K562 (cell line): Measurements from ENCODE around the gene UBR3. TPM values are rescaled to one million over a fixed set of nuclear protein-coding genes. Genes with fewer than 3 reads are reported as not detected.

Source experiments
- polyA plus RNA-seq, 8 experiments: library from polyadenylated mRNA; depleted of rRNA in 4 of 8; stranded (reverse) in 5 of 8; unstranded in 3 of 8; fragments of >200 nt; fragmentation: Nextera tagmentation in 2 of 8; fragmentation: Illumina TruSeq in 1 of 8; extraction: Ambion mirVana in 2 of 8; extraction: Trizol in 1 of 8; gene quantifications; 2 replicates each; pipeline versions ENCODE4 v1.2.1 to v1.2.3, GENCODE V29; 2011 to 2014; ENCODE audit warnings: inconsistent platforms in 1 of 8, missing spikeins in 1 of 8
- total RNA-seq, 7 experiments: library from RNA; depleted of rRNA in 6 of 7; stranded (reverse); fragments of >200 nt in 6 of 7; fragmentation: Illumina TruSeq in 2 of 7; extraction: Trizol in 2 of 7; gene quantifications; 2 replicates each; pipeline versions ENCODE4 v1.2.1 to v1.2.3, GENCODE V29; 2011 to 2021; ENCODE audit warnings: low replicate concordance in 1 of 7
- TF ChIP-seq, protein P1 (sequence below), 2 experiments: fragments of 450-650 bp in 1 of 2; sonication (generic) in 1 of 2; formaldehyde crosslinking in 1 of 2; IDR thresholded peaks; 2 replicates each; pipeline versions ENCODE4 v1.7.1 to v1.9.0; 2016 to 2022; ENCODE audit warnings: inconsistent platforms in 1 of 2, mild to moderate bottlenecking in 1 of 2, missing genetic modification reagents in 1 of 2

UBR3 gene
- total and polyA plus RNA-seq, 9 of the 15 experiments (the other 6 are each of a cell fraction or from before 2014, with no cell fraction given), result 14.4 to 63.5 (median 40.4) TPM

DNA sequence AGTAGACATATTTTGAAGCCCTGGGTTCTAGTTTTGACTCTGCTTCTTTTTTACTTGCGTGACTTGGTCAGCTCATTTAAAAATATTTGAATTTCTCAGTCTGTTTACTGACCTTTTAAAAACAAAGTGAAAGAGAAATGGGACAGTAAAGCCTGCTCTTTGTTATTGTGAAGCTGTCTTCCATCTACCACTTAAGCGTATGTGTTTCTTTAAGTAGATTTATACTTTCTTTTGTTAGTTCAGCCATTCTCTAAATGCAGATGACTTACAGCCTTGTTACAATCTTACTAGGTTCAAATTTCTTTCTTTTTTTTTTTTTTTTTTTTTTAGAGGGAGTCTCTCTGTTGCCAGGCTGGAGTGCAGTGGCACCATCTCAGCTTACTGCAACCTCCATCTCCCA is 79.5 kb downstream of the UBR3 start (continued):
- TF ChIP-seq, protein P1, sequence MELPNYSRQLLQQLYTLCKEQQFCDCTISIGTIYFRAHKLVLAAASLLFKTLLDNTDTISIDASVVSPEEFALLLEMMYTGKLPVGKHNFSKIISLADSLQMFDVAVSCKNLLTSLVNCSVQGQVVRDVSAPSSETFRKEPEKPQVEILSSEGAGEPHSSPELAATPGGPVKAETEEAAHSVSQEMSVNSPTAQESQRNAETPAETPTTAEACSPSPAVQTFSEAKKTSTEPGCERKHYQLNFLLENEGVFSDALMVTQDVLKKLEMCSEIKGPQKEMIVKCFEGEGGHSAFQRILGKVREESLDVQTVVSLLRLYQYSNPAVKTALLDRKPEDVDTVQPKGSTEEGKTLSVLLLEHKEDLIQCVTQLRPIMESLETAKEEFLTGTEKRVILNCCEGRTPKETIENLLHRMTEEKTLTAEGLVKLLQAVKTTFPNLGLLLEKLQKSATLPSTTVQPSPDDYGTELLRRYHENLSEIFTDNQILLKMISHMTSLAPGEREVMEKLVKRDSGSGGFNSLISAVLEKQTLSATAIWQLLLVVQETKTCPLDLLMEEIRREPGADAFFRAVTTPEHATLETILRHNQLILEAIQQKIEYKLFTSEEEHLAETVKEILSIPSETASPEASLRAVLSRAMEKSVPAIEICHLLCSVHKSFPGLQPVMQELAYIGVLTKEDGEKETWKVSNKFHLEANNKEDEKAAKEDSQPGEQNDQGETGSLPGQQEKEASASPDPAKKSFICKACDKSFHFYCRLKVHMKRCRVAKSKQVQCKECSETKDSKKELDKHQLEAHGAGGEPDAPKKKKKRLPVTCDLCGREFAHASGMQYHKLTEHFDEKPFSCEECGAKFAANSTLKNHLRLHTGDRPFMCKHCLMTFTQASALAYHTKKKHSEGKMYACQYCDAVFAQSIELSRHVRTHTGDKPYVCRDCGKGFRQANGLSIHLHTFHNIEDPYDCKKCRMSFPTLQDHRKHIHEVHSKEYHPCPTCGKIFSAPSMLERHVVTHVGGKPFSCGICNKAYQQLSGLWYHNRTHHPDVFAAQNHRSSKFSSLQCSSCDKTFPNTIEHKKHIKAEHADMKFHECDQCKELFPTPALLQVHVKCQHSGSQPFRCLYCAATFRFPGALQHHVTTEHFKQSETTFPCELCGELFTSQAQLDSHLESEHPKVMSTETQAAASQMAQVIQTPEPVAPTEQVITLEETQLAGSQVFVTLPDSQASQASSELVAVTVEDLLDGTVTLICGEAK (IDR thresholded peaks at IDR 0.05), result no peak
- TF ChIP-seq, protein P1 (CRISPR knock-in tag; IDR thresholded peaks at IDR 0.05), result no peak
